Thyroid gland (tissue), 4 donors: ENCODE data around the gene ISCA1. TPM values are rescaled to one million over a fixed set of nuclear protein-coding genes. Genes with fewer than 3 reads are reported as not detected.

Experiments used
- DNase-seq, 2 donors: peaks; one replicate each; pipeline ENCODE4 v3.0.0-alpha.2; 2019
- H3K27ac ChIP-seq, 3 donors: fragments of 200-600 bp; sonication (generic); 1 replicate in 2 of 3; 2 replicates in 1 of 3; pipeline ENCODE4 v1.5.1; 2016 to 2019; ENCODE audit warnings: mild to moderate bottlenecking in 1 of 3, moderate library complexity in 1 of 3
- H3K27me3 ChIP-seq: fragments of 200-600 bp; sonication (generic); one replicate; pipeline ENCODE4 v1.5.1; 2019
- H3K36me3 ChIP-seq, 2 donors: fragments of 200-600 bp; sonication (generic); one replicate each; pipeline ENCODE4 v1.5.1; 2016 to 2019
- H3K4me1 ChIP-seq, 2 donors: fragments of 200-600 bp; sonication (generic); one replicate each; pipeline ENCODE4 v1.5.1; 2017 to 2019
- H3K4me3 ChIP-seq, 3 donors: fragments of 200-600 bp; sonication (generic); replicated peaks in 1 of 3; 1 replicate in 2 of 3; 2 replicates in 1 of 3; pipeline ENCODE4 v1.5.1; 2016; ENCODE audit warnings: mild to moderate bottlenecking in 1 of 3
- H3K9me3 ChIP-seq: fragments of 200-600 bp; sonication (generic); one replicate; pipeline ENCODE4 v1.5.1; 2017
- CTCF ChIP-seq, 6 experiments: fragments of 200-600 bp in 3 of 6; fragments of 450-650 bp in 3 of 6; sonication (generic) in 3 of 6; IDR thresholded peaks; one replicate each; pipeline ENCODE4 v1.5.1; 2016 to 2019; ENCODE audit warnings: antibody characterized with exemption in 6 of 6, mild to moderate bottlenecking in 2 of 6, inconsistent platforms in 1 of 6, moderate library complexity in 1 of 6
- POLR2A ChIP-seq, 2 donors: fragments of 450-650 bp; IDR thresholded peaks; one replicate each; pipeline ENCODE4 v1.6.1; 2017; ENCODE audit warnings: antibody characterized with exemption in 2 of 2, mild to moderate bottlenecking in 2 of 2, moderate library complexity in 1 of 2
- WGBS, 2 donors: methylation state at CpG; one replicate each; pipeline ENCODE4 v1.1.5; 2017; 5-methylcytosine and 5-hydroxymethylcytosine counted together
- intact Hi-C: fragments of 100-400 bp; cut with DNase I; formaldehyde crosslinking; loops from one replicate; pipeline ENCODE4 v1.15.1; 2023
- total RNA-seq, 4 donors: library from RNA; depleted of rRNA; stranded (reverse); fragments of >200 nt; gene quantifications; one replicate each; pipeline ENCODE4 v1.2.3, GENCODE V29; 2016

The ISCA1 gene
- total RNA-seq, 4 donors from 2014 or later = 47.9 to 79.1 (median 63.8) TPM

GRCh38 chr9:86274821-86275643 lies 7.3 kb downstream of the ISCA1 start:
- H3K27ac ChIP-seq = no peak overlapping the region
- no peaks in the 10 kb centered on the region for H3K9me3 ChIP-seq
- no peak overlapping the region for H3K4me3 ChIP-seq
- WGBS, 2 donors = 80 to 82% methylated on average over 7 of the region's 7 CpGs
- no peaks in the 10 kb centered on the region for H3K27me3 ChIP-seq
- intact Hi-C loops = no loop called here
- peaks cover 7 to 21% of the 10 kb centered on the region in 2 donors for H3K4me1 ChIP-seq
- no peak for DNase-seq
- TF ChIP-seq CTCF (IDR thresholded peaks at IDR 0.05) = no peak
- TF ChIP-seq POLR2A (IDR thresholded peaks at IDR 0.05) = no peak
- H3K36me3 ChIP-seq = peaks cover 17 to 26% of the 10 kb centered on the region in 2 donors

GRCh38 chr9:86272221-86272620 lies 10.1 kb downstream of the ISCA1 start:
- DNase-seq = no peak
- H3K36me3 ChIP-seq = peaks cover 17 to 26% of the 10 kb centered on the region in 2 donors
- H3K9me3 ChIP-seq = no peaks in the 10 kb centered on the region
- H3K4me1 ChIP-seq = peaks cover 0 to 10% of the 10 kb centered on the region in 2 donors
- H3K27me3 ChIP-seq = no peaks in the 10 kb centered on the region
- 94 to 98% methylated on average over 4 of the region's 4 CpGs for WGBS, 2 donors
- H3K4me3 ChIP-seq = no peak overlapping the region
- H3K27ac ChIP-seq = no peak overlapping the region
- TF ChIP-seq CTCF (IDR thresholded peaks at IDR 0.05) = no peak
- TF ChIP-seq POLR2A (IDR thresholded peaks at IDR 0.05) = no peak
- intact Hi-C loops = no loop called here

GRCh38 chr9:86263876-86264275 lies 18.5 kb downstream of the ISCA1 start:
- intact Hi-C loops = no loop called here
- 92 to 93% methylated on average over 6 of the region's 6 CpGs for WGBS, 2 donors
- Histone ChIP-seq H3K9me3 (no peaks in the 10 kb centered on the region), H3K4me3 (no peak overlapping the region), H3K36me3 (peaks cover 7% of the 10 kb centered on the region in 2 donors), H3K4me1 (no peaks in the 10 kb centered on the region), H3K27me3 (no peaks in the 10 kb centered on the region), H3K27ac (no peak overlapping the region)
- TF ChIP-seq POLR2A (IDR thresholded peaks at IDR 0.05) (no peak), CTCF (IDR thresholded peaks at IDR 0.05) (no peak)
- no peak for DNase-seq

GRCh38 chr9:86262492-86262891 lies 19.8 kb downstream of the ISCA1 start:
- TF ChIP-seq POLR2A (IDR thresholded peaks at IDR 0.05) (no peak), CTCF (IDR thresholded peaks at IDR 0.05) (no peak)
- no peak overlapping the region for H3K4me3 ChIP-seq
- WGBS, 2 donors = 78 to 86% methylated on average over 4 of the region's 4 CpGs
- no peak for DNase-seq
- H3K4me1 ChIP-seq = no peaks in the 10 kb centered on the region
- intact Hi-C loops = no loop called here
- H3K27ac ChIP-seq = no peak overlapping the region
- H3K27me3 ChIP-seq = no peaks in the 10 kb centered on the region
- peaks cover 7% of the 10 kb centered on the region in 2 donors for H3K36me3 ChIP-seq
- H3K9me3 ChIP-seq = no peaks in the 10 kb centered on the region

GRCh38 chr9:86259557-86259956 lies 22.8 kb downstream of the ISCA1 start, which contains the start of gene C9orf153:
Gene C9orf153, minus strand, starts transcription at chr9:86259657. Its CDS starts 30,054 bp downstream, at chr9:86229603.
- Histone ChIP-seq H3K4me3 (no peak within 1 kb of the TSS), H3K4me1 (no peaks in the 10 kb centered on the region), H3K9me3 (no peaks in the 10 kb centered on the region), H3K36me3 (peaks cover 4 to 7% of the 10 kb centered on the region in 2 donors), H3K27ac (no peak within 1 kb of the TSS), H3K27me3 (no peaks in the 10 kb centered on the region)
- TF ChIP-seq POLR2A (IDR thresholded peaks at IDR 0.05) = no peak
- no peak for TF ChIP-seq CTCF (IDR thresholded peaks at IDR 0.05)
- 83 to 93% methylated on average over 8 of the region's 8 CpGs for WGBS, 2 donors
- intact Hi-C loops = no loop called here
- no peak for DNase-seq
